ENCODE results near the gene ESRP2.

Gene ESRP2

GRCh38 chr16:68263559-68264127, 27.7 kb upstream of the ESRP2 start:
- DNase-seq = no peak

GRCh38 chr16:68259007-68259825, 23.3 kb upstream of the ESRP2 start:
- DNase-seq = no peak

- peak; percentile 49 for DNase-seq
Measured at GRCh38 chr16:68257906-68258800, 22.2 kb upstream of the ESRP2 start.

GRCh38 chr16:68257251-68257905, 21.5 kb upstream of the ESRP2 start:
- peak; percentile 18 for DNase-seq

GRCh38 chr16:68255712-68256111, 19.8 kb upstream of the ESRP2 start:
- no peak for DNase-seq

- no peak for DNase-seq
Measured at GRCh38 chr16:68253721-68254120, 17.8 kb upstream of the ESRP2 start.

GRCh38 chr16:68252383-68252782, 16.5 kb upstream of the ESRP2 start:
- no peak for DNase-seq

- DNase-seq = no peak
Measured at GRCh38 chr16:68251832-68252231, 15.9 kb upstream of the ESRP2 start.

GRCh38 chr16:68250951-68251350, 15.0 kb upstream of the ESRP2 start:
- DNase-seq = no peak

- DNase-seq = no peak
Measured at GRCh38 chr16:68249371-68249770, 13.4 kb upstream of the ESRP2 start.

- DNase-seq = no peak
Measured at GRCh38 chr16:68247932-68248331, 12.0 kb upstream of the ESRP2 start.

GRCh38 chr16:68247400-68247799, 11.5 kb upstream of the ESRP2 start:
- DNase-seq = no peak

GRCh38 chr16:68246666-68247065, 10.7 kb upstream of the ESRP2 start:
- no peak for DNase-seq

- DNase-seq = no peak
Measured at GRCh38 chr16:68246121-68246520, 10.2 kb upstream of the ESRP2 start.

GRCh38 chr16:68244903-68245853, 9.3 kb upstream of the ESRP2 start, which contains the start of gene PLA2G15:
PLA2G15 (plus strand) TSS chr16:68245373; CDS start chr16:68245427, 54 bp downstream.
- peak; percentile 87 for DNase-seq

GRCh38 chr16:68244481-68244902, 8.6 kb upstream of the ESRP2 start:
- DNase-seq = no peak

- DNase-seq = no peak
Measured at GRCh38 chr16:68242926-68243858, 7.3 kb upstream of the ESRP2 start.

GRCh38 chr16:68242085-68242484, 6.2 kb upstream of the ESRP2 start:
- no peak for DNase-seq

GRCh38 chr16:68238029-68238345, 2.1 kb upstream of the ESRP2 start:
- DNase-seq = no peak

GRCh38 chr16:68237243-68238028, 1.5 kb upstream of the ESRP2 start:
- peak; percentile 98 for DNase-seq

Measured in HCEC 1CT (cell line).